ENCODE results near the gene CDC20. TPM values are rescaled to one million over a fixed set of nuclear protein-coding genes. Genes with fewer than 3 reads are reported as not detected.

The CDC20 gene
- total and polyA plus RNA-seq, 4 donors: 3.6 to 6.1 (median 5.2) TPM

GRCh38 chr1:43350976-43351375, 7.8 kb upstream of the CDC20 start:
- no peak overlapping the region for H3K27ac ChIP-seq (ENCODE audit: low read depth in 1 of 2, low read length in 1 of 2)
- H3K27me3 ChIP-seq (ENCODE audit: control insufficient read depth in 3 of 3, insufficient read depth in 3 of 3, low read length in 2 of 3): peaks cover 0 to 5% (median 0%) of the 10 kb centered on the region in 3 donors
- WGBS, 2 donors: 89 to 92% methylated on average over 1 of the region's 1 CpG
- DNase-seq: no peak
- H3K9ac ChIP-seq (ENCODE audit: insufficient read depth in 1 of 2, low read length in 2 of 2): no peak overlapping the region
- no peak for ATAC-seq (ENCODE audit: insufficient read depth, low FRiP score)
- H3K36me3 ChIP-seq (ENCODE audit: control insufficient read depth in 4 of 4, insufficient read depth in 4 of 4, low read length in 4 of 4): no peaks in the 10 kb centered on the region
- no peaks in the 10 kb centered on the region for H3K9me3 ChIP-seq (ENCODE audit: control insufficient read depth in 4 of 4, insufficient read depth in 3 of 4, low read length in 3 of 4)
- no peak overlapping the region for H3K4me3 ChIP-seq
- no peak for TF ChIP-seq CTCF (IDR thresholded peaks at IDR 0.05; ENCODE audit: control extremely low read depth, extremely low read depth)
- peaks cover 0 to 12% (median 4%) of the 10 kb centered on the region in 5 donors for H3K4me1 ChIP-seq (ENCODE audit: control insufficient read depth in 5 of 5, insufficient read depth in 5 of 5, low read length in 5 of 5)

GRCh38 chr1:43351421-43352350, 7.1 kb upstream of the CDC20 start:
- Histone ChIP-seq H3K9me3 (ENCODE audit: control insufficient read depth in 4 of 4, insufficient read depth in 3 of 4, low read length in 3 of 4) (no peaks in the 10 kb centered on the region), H3K36me3 (ENCODE audit: control insufficient read depth in 4 of 4, insufficient read depth in 4 of 4, low read length in 4 of 4) (no peaks in the 10 kb centered on the region), H3K4me1 (ENCODE audit: control insufficient read depth in 5 of 5, insufficient read depth in 5 of 5, low read length in 5 of 5) (peaks cover 0 to 12% (median 4%) of the 10 kb centered on the region in 5 donors), H3K4me3 (no peak overlapping the region), H3K27ac (ENCODE audit: low read depth in 1 of 2, low read length in 1 of 2) (no peak overlapping the region), H3K9ac (ENCODE audit: insufficient read depth in 1 of 2, low read length in 2 of 2) (no peak overlapping the region), H3K27me3 (ENCODE audit: control insufficient read depth in 3 of 3, insufficient read depth in 3 of 3, low read length in 2 of 3) (peaks cover 0 to 5% (median 0%) of the 10 kb centered on the region in 3 donors)
- no peak for TF ChIP-seq CTCF (IDR thresholded peaks at IDR 0.05; ENCODE audit: control extremely low read depth, extremely low read depth)
- WGBS, 2 donors: 88 to 89% methylated on average over 10 of the region's 10 CpGs
- ATAC-seq (ENCODE audit: insufficient read depth, low FRiP score) (no peak), DNase-seq (no peak)

- H3K27me3 ChIP-seq (ENCODE audit: control insufficient read depth in 3 of 3, insufficient read depth in 3 of 3, low read length in 2 of 3): peaks cover 0 to 5% (median 0%) of the 10 kb centered on the region in 3 donors
- H3K9ac ChIP-seq (ENCODE audit: insufficient read depth in 1 of 2, low read length in 2 of 2): no peak overlapping the region
- TF ChIP-seq CTCF (IDR thresholded peaks at IDR 0.05; ENCODE audit: control extremely low read depth, extremely low read depth): no peak
- no peak overlapping the region for H3K4me3 ChIP-seq
- 95 to 98% methylated on average over 2 of the region's 2 CpGs for WGBS, 2 donors
- ATAC-seq (ENCODE audit: insufficient read depth, low FRiP score): no peak
- DNase-seq: no peak
- no peaks in the 10 kb centered on the region for H3K36me3 ChIP-seq (ENCODE audit: control insufficient read depth in 4 of 4, insufficient read depth in 4 of 4, low read length in 4 of 4)
- no peaks in the 10 kb centered on the region for H3K9me3 ChIP-seq (ENCODE audit: control insufficient read depth in 4 of 4, insufficient read depth in 3 of 4, low read length in 3 of 4)
- H3K27ac ChIP-seq (ENCODE audit: low read depth in 1 of 2, low read length in 1 of 2): no peak overlapping the region
- H3K4me1 ChIP-seq (ENCODE audit: control insufficient read depth in 5 of 5, insufficient read depth in 5 of 5, low read length in 5 of 5): peaks cover 0 to 12% (median 4%) of the 10 kb centered on the region in 5 donors
These were observed 6.5 kb upstream of the CDC20 start for GRCh38 chr1:43352351-43352705.
